ENCODE data around the gene PRSS23.
"Not testable (repeated sequence)": the region's sequence is repeated elsewhere in the genome, so short reads cannot be mapped to it uniquely, and the experiment has no call there.

Gene PRSS23

DNA sequence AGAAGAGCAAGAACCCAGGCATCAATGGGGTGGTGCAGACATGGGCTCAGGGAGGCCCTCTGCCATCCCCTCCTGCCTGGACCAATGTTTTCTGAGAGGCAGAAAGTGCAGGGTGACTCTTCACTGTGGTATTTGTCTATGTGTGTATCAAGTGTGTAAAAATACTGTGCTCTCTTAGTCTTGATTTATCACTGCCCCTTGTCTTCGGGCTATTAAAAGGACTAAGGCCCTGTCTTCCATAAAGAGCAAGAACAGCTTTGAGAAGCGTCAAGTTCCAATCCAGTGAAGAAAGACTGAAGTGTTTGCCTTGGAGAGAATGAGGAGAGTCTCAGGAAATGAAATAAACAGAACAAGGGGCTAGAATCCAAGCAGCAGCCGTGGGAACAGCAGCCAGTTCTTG, 14.4 kb downstream of the PRSS23 start:
- no peak overlapping the region for H3K4me3 ChIP-seq (ENCODE audit: low read depth, low read length)
- no peaks in the 10 kb centered on the region for H3K27me3 ChIP-seq (ENCODE audit: control insufficient read depth, insufficient read depth, low read length)
- H3K36me3 ChIP-seq (ENCODE audit: control insufficient read depth, insufficient read depth, low read length) = no peaks in the 10 kb centered on the region
- H3K9me3 ChIP-seq (ENCODE audit: control insufficient read depth, insufficient read depth, low read depth, low read length) = no peaks in the 10 kb centered on the region
- H3K4me1 ChIP-seq (ENCODE audit: control insufficient read depth, insufficient read depth, low read length) = peaks cover 18% of the 10 kb centered on the region
- H3K9ac ChIP-seq (ENCODE audit: low read length) = no peak overlapping the region
- H3K27ac ChIP-seq (ENCODE audit: low read depth, low read length) = no peak overlapping the region

DNA sequence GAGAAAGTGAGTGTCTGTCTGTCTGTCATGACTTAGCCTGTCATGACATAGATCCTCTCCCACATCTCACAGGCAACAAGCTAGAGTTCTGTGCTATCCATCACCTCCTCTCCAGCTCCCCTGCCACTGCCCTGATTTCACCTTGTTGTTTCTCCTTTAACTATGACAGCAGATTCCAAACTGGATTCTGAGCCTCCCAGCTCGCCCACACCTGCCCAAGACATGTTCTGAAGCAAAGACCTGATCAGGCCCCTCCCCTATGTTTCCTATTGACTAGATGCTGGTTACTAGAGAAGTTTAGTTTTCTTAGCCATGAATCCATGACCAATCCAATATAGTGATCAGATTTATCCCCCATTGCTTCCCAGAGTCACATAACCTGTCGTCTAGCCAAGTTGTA, 15.4 kb downstream of the PRSS23 start:
- Histone ChIP-seq H3K36me3 (ENCODE audit: control insufficient read depth, insufficient read depth, low read length) (no peaks in the 10 kb centered on the region), H3K27ac (ENCODE audit: low read depth, low read length) (no peak overlapping the region), H3K4me3 (ENCODE audit: low read depth, low read length) (no peak overlapping the region), H3K9ac (ENCODE audit: low read length) (no peak overlapping the region), H3K27me3 (ENCODE audit: control insufficient read depth, insufficient read depth, low read length) (no peaks in the 10 kb centered on the region), H3K4me1 (ENCODE audit: control insufficient read depth, insufficient read depth, low read length) (peaks cover 18% of the 10 kb centered on the region), H3K9me3 (ENCODE audit: control insufficient read depth, insufficient read depth, low read depth, low read length) (no peaks in the 10 kb centered on the region)

DNA sequence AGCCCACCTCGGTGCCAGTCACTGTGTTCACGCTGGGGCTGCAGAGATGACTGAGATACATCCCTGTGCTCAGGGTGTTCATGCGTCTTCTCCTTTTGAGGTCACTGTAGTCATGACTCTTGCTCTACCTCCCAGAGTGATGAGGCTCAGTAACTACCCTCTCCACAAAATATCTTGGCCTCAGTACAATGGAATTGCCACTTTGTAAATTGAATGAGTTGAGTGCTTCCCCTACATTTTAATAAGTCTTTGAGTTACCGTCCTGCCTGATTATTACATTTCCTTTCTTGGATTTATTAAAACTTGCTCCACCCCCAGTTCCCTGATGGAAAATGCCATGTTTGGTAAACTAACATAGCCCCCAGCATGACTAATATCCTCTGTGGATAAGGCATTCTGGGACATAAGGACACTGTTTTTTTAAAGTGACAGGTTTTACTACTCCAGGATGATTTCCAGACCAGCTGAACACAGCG, 15.9 kb downstream of the PRSS23 start:
- Histone ChIP-seq H3K9me3 (ENCODE audit: control insufficient read depth, insufficient read depth, low read depth, low read length) (no peaks in the 10 kb centered on the region), H3K27me3 (ENCODE audit: control insufficient read depth, insufficient read depth, low read length) (no peaks in the 10 kb centered on the region), H3K9ac (ENCODE audit: low read length) (no peak overlapping the region), H3K4me3 (ENCODE audit: low read depth, low read length) (no peak overlapping the region), H3K27ac (ENCODE audit: low read depth, low read length) (no peak overlapping the region), H3K36me3 (ENCODE audit: control insufficient read depth, insufficient read depth, low read length) (no peaks in the 10 kb centered on the region), H3K4me1 (ENCODE audit: control insufficient read depth, insufficient read depth, low read length) (peaks cover 13% of the 10 kb centered on the region)

DNA sequence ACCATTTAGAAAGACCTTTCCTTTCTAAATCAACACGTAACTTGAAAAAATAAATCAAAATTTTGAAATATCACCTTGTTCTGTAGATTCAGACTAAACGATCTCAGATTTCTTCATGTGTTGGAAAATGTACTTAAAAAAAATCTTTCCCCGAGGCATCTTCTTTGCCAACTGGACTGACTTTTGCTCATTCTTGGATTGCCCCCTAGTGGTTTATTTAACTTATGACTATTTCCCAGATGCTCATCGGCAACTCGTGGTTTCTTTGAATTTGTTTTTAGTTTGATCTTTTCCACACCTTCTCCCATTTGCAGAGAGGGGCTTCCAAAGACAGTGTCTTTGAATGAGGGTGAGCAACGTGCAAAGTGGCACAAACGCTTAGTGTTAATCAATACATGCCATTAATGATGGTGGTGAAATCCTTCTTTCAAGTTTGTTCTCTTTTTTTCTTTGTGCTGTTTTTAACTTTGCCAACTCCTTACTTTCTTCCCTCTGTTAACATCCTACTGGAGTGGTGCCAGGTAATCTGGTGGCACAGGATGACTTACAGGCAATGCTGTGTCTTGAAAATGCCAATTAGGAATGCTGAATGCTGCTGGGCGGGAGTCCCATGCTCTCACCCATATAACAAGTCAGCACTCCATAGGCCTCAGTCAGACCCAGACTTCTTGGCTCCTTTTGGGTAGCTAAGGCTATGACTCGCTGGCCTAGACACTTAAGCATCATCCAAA, 18.3 kb downstream of the PRSS23 start:
- H3K9me3 ChIP-seq (ENCODE audit: control insufficient read depth, insufficient read depth, low read depth, low read length) = no peaks in the 10 kb centered on the region
- H3K27me3 ChIP-seq (ENCODE audit: control insufficient read depth, insufficient read depth, low read length) = no peaks in the 10 kb centered on the region
- H3K9ac ChIP-seq (ENCODE audit: low read length) = peak overlapping the region; percentile 2
- H3K4me3 ChIP-seq (ENCODE audit: low read depth, low read length) = no peak overlapping the region
- H3K27ac ChIP-seq (ENCODE audit: low read depth, low read length) = no peak overlapping the region
- H3K4me1 ChIP-seq (ENCODE audit: control insufficient read depth, insufficient read depth, low read length) = peaks cover 4% of the 10 kb centered on the region; the same call in 1 of the 2 replicates
- H3K36me3 ChIP-seq (ENCODE audit: control insufficient read depth, insufficient read depth, low read length) = no peaks in the 10 kb centered on the region

DNA sequence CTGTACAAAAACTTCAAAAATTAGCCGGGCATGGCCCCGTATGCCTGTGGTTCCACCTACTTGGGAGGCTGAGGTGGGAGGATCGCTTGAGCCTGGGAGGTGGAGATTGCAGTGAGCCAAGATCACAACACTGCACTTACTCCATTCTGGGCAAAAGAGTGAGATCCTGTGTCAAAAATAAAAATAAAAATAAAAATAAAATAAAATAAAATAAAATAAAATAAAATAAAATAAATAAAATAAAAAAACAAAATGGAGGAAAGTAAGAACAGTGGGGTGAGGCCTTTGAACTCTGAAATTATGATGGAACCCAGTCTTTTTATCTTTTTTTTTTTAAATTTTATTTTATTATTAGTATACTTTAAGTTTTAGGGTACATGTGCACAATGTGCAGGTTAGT, 23.8 kb downstream of the PRSS23 start:
- not testable (repeated sequence) for H3K4me1 ChIP-seq (ENCODE audit: control insufficient read depth, insufficient read depth, low read length); H3K9me3 ChIP-seq (ENCODE audit: control insufficient read depth, insufficient read depth, low read depth, low read length); H3K36me3 ChIP-seq (ENCODE audit: control insufficient read depth, insufficient read depth, low read length); H3K4me3 ChIP-seq (ENCODE audit: low read depth, low read length); H3K27me3 ChIP-seq (ENCODE audit: control insufficient read depth, insufficient read depth, low read length); H3K27ac ChIP-seq (ENCODE audit: low read depth, low read length); H3K9ac ChIP-seq (ENCODE audit: low read length)

DNA sequence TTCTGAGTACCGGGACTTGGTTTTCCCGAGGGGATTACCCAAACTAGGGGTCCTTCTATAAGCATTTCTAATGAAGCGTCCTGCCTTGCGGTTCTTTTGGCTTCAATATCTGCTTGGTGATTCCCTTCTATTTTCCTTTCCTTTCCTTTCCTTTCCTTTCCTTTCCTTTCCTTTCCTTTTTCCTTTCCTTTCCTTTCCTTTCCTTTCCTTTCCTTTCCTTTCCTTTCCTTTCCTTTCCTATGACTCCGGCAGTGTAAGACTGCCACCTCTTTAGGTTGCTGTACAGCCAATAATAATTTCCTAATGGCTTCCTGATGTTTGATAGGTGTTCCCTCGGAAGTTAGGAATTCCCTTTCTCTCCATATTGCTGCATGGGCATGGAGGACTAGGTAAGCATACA, 34.0 kb downstream of the PRSS23 start:
- not testable (repeated sequence) for H3K9ac ChIP-seq (ENCODE audit: low read length); H3K4me1 ChIP-seq (ENCODE audit: control insufficient read depth, insufficient read depth, low read length); H3K27ac ChIP-seq (ENCODE audit: low read depth, low read length); H3K4me3 ChIP-seq (ENCODE audit: low read depth, low read length); H3K36me3 ChIP-seq (ENCODE audit: control insufficient read depth, insufficient read depth, low read length); H3K27me3 ChIP-seq (ENCODE audit: control insufficient read depth, insufficient read depth, low read length); H3K9me3 ChIP-seq (ENCODE audit: control insufficient read depth, insufficient read depth, low read depth, low read length)

DNA sequence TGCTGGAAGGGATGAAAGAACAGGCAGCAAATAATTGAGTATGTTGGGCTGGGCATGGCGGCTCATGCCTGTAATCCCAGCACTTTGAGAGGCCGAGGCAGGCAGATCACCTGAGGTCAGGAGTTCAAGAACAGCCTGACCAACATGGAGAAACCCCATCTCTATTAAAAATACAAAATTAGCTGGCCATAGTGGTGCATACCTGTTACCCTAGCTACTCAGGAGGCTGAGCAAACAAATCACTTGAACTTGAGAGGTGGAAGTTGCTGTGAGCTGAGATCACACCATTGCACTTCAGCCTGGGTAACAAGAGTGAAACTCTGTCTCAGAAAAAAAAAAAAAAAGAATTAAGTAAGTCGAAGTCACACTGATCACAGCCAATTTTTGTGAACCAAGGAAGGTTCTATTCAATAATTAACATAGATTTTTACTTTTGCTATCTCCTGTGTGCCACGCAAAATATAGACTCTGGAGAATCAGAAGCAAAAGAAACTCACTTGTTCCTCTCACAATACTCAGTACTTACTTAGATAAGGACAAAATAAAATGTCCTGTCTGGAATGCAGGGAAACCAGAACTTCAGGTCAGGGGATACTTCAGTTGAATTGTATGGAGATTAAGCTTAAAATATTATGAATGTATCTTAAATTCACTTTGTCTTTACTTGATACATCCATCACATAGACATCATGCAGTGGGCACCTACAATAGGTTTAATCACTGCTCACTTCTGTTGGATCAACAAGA, 44.6 kb downstream of the PRSS23 start:
- H3K9me3 ChIP-seq (ENCODE audit: control insufficient read depth, insufficient read depth, low read depth, low read length); H3K27ac ChIP-seq (ENCODE audit: low read depth, low read length); H3K4me1 ChIP-seq (ENCODE audit: control insufficient read depth, insufficient read depth, low read length); H3K9ac ChIP-seq (ENCODE audit: low read length); H3K27me3 ChIP-seq (ENCODE audit: control insufficient read depth, insufficient read depth, low read length); H3K36me3 ChIP-seq (ENCODE audit: control insufficient read depth, insufficient read depth, low read length); H3K4me3 ChIP-seq (ENCODE audit: low read depth, low read length): not testable (repeated sequence)

DNA sequence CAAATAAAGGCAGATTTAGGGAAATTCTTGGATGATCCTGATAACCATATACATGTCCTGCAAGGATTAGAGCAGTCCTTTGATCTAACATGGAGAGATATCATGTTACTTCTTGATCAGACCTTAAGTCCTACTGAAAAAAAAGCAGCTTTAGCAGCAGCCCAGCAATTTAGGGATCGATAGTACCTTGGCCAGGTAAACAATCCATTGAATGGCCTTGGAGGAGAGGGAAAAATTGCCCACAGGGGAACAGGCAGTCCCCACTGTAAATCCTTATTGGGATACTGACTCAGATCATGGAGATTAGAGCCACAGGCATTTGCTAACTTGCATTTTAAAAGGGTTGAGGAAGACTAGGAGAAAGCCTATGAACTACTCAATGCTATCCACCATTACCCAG, 47.8 kb downstream of the PRSS23 start:
- Histone ChIP-seq H3K9ac (ENCODE audit: low read length) (no peak overlapping the region), H3K27ac (ENCODE audit: low read depth, low read length) (no peak overlapping the region), H3K27me3 (ENCODE audit: control insufficient read depth, insufficient read depth, low read length) (no peaks in the 10 kb centered on the region), H3K36me3 (ENCODE audit: control insufficient read depth, insufficient read depth, low read length) (no peaks in the 10 kb centered on the region), H3K9me3 (ENCODE audit: control insufficient read depth, insufficient read depth, low read depth, low read length) (no peaks in the 10 kb centered on the region), H3K4me1 (ENCODE audit: control insufficient read depth, insufficient read depth, low read length) (peaks cover 10% of the 10 kb centered on the region), H3K4me3 (ENCODE audit: low read depth, low read length) (no peak overlapping the region)

DNA sequence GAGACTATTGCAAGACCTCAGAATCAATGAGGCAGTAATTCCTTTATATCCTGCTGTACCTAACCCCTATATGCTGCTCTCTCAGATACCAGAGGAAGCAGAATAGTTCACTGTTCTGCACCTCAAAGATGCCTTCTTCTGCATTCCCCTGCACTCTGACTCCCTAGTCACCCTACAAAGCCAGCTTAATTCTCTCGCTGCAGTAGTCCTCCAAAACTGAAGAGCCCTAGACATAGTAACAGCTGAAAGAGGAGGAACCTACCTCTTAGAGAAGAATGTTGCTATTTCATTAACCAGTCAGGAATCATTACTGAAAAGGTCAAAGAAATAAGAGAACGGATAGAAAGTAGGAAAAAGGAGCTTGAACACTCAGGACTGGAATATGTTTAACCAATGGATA, 49.3 kb downstream of the PRSS23 start:
- Histone ChIP-seq H3K36me3 (ENCODE audit: control insufficient read depth, insufficient read depth, low read length) (no peaks in the 10 kb centered on the region), H3K27me3 (ENCODE audit: control insufficient read depth, insufficient read depth, low read length) (no peaks in the 10 kb centered on the region), H3K9me3 (ENCODE audit: control insufficient read depth, insufficient read depth, low read depth, low read length) (no peaks in the 10 kb centered on the region), H3K4me1 (ENCODE audit: control insufficient read depth, insufficient read depth, low read length) (peaks cover 10% of the 10 kb centered on the region), H3K4me3 (ENCODE audit: low read depth, low read length) (no peak overlapping the region), H3K27ac (ENCODE audit: low read depth, low read length) (no peak overlapping the region), H3K9ac (ENCODE audit: low read length) (no peak overlapping the region)
